DOHH2 (cell line): ENCODE measurements around the gene HIBADH.

Experiments
- CTCF ChIP-seq: fragments of 200-600 bp; sonication (generic); IDR thresholded peaks from one replicate; pipeline ENCODE4 v1.5.1; 2014; ENCODE audit warnings: antibody characterized with exemption, mild to moderate bottlenecking, low read depth, low read length; ENCODE audit not compliant: poor library complexity, severe bottlenecking
- EZH2phosphoT487 ChIP-seq: fragments of 200-600 bp; sonication (generic); IDR thresholded peaks from 2 replicates; pipeline ENCODE4 v1.6.1; 2017; ENCODE audit warnings: borderline replicate concordance, mild to moderate bottlenecking, antibody characterized with exemption, low read length, moderate library complexity, mixed read lengths

- TF ChIP-seq CTCF (no peak), EZH2phosphoT487 (no peak)
These were observed 16.1 kb upstream of the HIBADH start for GRCh38 chr7:27678617-27679260.
